OCI-M1 (cell line): ENCODE results near the gene UBAP1.
"Not testable (repeated sequence)": the region's sequence is repeated elsewhere in the genome, so short reads cannot be mapped to it uniquely, and the experiment has no call there.

Experiments
- DNase-seq: peaks from one replicate; lab custom pipeline; 2025; lab: John Stamatoyannopoulos, UW

Gene UBAP1

DNA sequence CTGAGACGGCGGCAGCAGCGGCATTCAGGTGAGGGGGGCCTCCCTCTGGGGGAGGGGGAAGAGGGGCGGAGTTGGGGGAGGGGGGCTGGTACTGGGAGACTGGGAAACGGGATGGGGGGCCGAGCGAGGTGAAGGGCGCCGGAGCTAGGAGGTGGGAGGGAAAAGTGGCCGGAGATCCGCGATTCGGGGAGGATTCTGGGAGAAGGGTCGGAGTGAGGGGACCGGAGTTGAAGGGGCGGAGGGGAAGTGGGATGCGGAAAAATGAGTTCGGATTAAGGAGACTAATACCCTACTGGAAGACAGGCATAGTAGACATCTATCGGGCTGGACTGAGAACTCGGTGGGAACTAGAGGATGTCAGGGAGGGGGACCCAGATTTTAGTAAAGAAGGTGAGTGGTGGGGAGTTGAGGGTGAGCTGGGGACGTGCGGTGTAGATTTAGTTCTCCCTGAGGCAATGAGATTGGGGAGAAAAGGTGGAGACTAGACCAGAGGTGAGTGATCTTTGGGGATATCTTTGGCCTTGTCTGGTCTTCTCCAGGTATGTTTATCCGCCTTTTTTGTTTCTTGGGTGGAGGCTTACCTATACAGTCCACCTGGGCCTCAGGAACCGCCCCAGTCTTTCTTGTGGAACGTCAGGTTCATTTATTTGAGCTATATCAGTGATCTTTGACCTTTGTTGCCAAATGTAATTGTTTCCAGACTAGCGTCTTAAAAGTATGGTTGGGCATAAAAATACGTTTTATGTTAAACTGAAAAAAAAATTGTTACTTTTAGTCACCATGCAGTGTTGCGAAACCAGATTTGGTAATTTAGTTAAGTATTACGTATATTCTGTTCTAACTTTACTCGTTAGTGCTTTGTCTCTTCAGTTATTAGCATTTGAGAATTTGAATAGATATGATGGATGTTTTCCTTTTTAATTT lies 632 bp downstream of the UBAP1 start:
- DNase-seq: peak; percentile 67

- peak; percentile 83 for DNase-seq
These were observed 7.1 kb downstream of the UBAP1 start for GRCh38 chr9:34185778-34186551.

DNA sequence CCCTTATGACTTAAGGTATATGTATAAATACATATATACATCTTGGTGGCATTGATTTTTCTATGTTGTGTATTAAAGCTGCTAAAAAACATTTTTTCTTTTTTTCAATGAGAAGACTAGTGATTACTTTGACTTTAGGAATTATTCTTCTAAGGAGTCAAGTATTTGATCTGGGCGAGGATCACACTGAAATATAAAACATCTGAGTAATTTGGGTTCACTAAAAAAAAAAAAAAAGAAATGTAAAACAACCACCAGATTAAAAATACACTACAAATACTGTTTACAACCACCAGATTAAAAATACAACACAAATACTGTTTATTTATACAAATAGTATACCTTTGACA lies 9.0 kb downstream of the UBAP1 start:
- no peak for DNase-seq

DNA sequence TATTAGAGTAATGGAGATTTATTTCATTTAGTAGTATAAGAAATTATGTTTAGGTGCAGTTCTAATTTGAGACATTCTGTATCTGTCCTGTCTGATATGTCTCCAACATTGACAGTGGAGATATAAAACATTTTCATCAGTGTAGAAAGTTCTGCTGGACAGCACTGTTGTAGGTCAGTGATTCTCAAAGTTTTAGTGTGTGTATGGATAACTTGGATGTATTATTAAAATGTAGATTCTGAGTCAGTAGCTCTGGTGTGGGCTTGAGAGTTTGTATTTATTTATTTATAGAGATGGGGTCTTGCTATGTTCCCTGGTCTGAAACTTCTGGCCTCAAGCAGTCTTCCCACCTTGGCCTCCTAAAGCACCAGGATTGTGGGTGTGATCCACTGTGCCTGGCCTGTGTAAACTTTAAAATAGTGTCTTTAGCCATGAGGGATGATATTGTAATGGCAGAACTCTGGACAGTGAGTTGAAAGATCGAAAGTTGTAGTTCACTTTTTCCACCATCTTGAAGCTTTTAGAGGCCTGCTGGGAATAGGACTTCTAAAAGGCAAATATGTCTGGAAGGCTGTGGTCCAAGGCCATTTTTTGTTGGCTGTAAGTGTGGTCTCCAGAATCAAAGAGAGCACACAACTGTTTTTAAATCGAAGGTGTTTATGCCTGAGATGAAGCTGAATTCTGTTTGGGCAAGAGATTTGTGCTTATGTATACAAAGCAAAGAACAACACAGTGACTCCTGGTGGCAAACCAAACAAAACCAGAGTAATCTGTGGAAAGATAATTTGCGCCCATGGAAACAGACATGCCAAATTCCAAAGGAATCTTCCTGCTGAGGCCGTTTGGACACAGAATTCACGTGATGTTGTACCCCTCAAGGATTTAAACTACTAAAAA lies 12.4 kb downstream of the UBAP1 start:
- DNase-seq: peak; percentile 16

DNA sequence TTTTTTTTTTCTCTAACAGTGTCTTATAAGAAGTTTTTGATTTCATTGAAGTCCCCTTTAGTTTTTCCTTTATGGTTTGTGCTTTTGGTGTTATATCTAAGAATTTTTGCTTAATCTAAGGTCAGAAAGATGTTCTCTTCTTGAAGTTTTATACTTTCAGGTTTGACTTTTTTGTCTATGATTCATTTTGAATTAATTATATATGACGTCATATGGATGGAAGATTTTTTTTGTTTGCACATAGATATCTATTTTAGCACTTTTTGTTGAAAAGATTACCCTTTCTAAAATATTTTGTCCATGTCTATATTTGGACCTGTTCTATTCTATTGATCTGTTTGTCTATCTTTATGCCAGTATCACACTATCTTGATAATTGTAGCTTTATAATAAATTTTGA lies 16.3 kb downstream of the UBAP1 start:
- no peak for DNase-seq

DNA sequence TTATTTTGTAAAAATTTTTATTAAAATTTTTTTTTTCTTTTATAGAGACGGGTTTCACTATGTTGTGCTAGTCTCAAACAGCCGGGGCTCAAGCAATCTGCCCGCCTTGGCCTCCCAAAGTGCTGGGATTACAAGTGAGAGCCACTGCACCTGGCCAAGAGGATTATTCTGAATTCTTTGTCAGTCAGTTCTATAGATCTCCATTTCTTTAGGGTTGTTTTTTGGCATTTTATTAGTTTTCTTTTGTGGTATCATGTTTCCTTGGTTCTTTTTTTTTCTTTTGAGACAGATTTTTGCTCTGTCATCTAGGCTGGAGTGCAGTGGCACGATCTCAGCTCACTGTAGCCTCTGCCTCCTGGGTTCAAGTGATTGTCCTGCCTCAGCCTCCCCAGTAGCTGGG lies 18.4 kb downstream of the UBAP1 start:
- DNase-seq: not testable (repeated sequence)

GRCh38 chr9:34197756-34198711 lies 19.2 kb downstream of the UBAP1 start:
- DNase-seq: no peak

- DNase-seq: no peak
These were observed 21.2 kb downstream of the UBAP1 start for GRCh38 chr9:34200092-34200491.

DNA sequence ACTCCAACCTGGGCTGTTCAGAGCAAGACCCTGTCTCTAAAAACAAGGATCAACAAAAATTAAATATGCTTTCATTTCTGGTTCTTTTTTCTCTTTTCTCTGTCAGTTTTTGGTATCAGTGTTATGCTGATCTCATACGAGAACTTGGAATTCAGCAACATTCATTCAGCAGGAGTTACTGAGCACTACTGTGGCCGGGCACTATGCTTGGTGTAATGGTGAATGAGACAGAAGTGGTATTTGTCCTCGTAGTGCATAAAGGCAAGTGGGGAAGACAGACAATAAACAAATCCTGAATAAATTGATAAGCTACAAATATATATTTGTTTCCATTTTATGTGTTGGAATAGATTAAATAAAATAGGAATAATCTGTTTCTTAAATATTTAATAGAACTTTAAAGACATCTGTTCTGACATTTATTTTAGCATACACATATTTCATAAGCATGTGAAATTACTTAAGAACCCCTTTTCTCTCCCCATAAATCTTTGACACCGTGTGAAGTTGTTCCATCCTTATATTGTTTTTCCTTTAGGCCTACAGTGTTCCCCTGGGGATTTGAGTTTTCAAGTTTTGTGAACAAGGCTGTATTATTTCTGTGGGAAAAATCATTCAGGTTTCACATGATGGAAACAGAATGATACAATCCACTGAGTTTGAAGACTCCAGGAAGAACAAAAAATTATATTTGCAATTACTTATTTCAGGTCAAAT lies 24.6 kb downstream of the UBAP1 start:
- no peak for DNase-seq

GRCh38 chr9:34203992-34204635 lies 25.3 kb downstream of the UBAP1 start:
- no peak for DNase-seq

GRCh38 chr9:34205102-34205501 lies 26.3 kb downstream of the UBAP1 start:
- DNase-seq: no peak

DNA sequence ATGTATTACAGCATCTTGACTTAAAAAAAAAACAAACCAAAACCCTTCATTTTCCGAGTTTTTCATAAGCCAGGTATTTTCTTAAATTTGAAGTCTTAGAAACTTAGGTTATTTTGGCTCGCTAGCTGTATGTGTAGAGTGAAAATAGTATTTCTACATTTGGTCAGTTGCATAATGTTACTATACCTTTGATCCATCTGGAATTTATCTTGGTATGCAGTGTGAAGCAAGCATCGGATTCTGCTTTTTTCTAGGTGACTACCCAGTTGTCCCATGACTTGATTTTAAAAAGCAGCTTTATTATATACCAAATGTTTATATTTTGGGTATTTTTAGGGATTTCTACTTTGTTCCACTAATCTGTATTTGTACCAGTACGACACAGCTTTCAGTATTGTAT lies 27.7 kb downstream of the UBAP1 start:
- DNase-seq: no peak

DNA sequence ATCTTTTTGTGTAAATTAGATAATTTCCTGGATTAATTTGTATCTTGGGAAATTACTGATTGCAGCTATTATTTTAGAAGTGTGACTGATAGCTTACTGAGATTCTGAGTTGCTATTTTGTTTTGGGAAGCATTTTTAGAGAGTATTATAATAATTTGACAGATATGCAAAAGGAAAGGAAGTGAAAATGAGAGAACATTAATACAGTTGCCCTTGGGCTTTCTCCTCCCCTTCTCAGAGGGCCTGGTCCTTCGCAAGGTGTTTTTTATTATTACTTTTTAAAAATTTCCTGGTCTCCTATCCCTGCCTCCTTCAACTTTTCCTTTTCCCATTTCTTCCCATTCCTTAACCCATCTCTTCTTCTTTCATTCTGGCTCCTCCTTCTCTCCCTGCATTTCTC lies 32.6 kb downstream of the UBAP1 start:
- no peak for DNase-seq

DNA sequence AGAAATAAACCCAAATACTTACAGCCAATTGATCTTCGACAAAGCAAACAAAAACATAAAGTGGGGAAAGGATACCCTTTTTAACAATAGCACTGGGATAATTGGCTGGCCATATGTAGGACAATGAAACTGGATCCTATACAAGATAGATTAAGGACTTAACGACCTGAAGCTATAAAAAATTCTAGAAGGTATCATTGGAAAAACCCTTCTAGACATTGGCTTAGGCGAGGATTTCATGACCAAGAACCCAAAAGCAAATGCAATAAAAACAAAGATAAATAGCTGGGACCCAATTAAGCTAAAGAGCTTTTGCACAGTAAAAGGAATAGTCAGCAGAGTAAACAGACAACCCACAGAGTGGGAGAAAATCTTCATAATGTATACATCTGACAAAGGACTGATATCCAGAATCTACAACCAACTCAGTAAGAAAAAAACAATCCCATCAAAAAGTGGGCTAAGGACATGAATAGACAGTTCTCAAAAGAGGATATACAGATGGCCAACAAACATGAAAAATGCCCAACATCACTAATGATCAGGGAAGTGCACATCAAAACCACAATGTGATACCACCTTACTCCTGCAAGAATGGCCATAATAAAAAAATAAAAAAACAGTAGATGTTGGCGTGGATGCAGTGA lies 35.6 kb downstream of the UBAP1 start:
- not testable (repeated sequence) for DNase-seq

DNA sequence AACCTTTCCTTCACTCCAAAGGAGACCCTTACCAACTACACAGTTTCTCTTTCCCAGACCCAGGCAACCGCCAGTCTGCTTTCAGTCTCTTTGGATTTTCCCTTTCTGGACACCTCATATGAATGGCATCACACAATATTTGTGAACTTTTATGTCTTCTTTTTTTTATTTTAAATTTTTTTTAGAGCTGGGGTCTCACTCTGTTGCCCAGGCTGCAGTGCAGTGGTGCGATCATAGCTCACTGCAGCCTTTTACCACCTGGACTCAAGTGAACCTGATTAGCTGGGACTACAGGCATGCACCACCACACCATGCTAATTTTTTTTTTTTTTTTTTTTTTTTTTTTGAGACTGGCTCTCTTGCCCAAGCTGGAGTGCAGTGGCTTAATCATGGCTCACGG lies 37.5 kb downstream of the UBAP1 start:
- no peak for DNase-seq

- DNase-seq: not testable (repeated sequence)
These were observed 38.2 kb downstream of the UBAP1 start for GRCh38 chr9:34217015-34217414.

DNA sequence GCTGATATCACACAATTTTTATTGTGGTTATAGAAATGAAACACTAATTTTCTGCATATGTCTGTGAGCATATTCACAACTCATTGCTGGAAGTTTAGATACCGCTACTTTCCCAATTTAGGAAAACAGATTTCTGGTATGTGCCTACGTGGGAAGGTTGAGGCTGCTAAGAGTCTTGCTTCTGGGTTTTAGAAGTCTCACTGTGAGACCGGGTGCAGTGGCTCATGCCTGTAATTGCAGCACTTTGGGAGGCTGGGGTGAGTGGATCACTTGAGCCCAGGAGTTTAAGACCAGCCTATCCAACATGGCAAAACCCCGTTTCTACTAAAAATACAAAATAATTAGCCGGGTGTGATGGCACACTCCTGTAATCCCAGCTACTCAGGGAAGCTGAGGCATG lies 39.6 kb downstream of the UBAP1 start:
- no peak for DNase-seq

DNA sequence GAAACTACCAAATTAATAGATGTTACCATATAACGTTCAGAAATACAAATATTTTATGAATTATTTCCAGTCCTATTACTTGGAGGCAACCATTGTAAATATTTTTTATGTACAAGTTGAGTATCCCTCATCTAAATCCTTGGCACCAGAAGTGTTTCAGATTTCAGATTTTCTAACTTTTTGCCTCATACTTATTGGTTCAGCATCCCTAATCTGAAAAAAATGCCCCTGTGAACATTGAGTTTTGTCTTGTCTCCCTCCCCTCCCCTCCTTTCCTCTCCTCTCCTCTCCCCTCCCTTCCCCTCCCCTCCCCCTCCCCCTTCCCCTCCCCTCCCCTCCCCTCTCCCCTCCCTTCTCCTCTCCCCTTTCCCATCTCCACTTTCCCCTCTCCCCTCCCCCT lies 40.6 kb downstream of the UBAP1 start:
- peak; percentile 13 for DNase-seq

GRCh38 chr9:34220218-34220617 lies 41.4 kb downstream of the UBAP1 start:
- DNase-seq: no peak
